Measurements from ENCODE around the gene BRMS1.

Gene BRMS1

DNA sequence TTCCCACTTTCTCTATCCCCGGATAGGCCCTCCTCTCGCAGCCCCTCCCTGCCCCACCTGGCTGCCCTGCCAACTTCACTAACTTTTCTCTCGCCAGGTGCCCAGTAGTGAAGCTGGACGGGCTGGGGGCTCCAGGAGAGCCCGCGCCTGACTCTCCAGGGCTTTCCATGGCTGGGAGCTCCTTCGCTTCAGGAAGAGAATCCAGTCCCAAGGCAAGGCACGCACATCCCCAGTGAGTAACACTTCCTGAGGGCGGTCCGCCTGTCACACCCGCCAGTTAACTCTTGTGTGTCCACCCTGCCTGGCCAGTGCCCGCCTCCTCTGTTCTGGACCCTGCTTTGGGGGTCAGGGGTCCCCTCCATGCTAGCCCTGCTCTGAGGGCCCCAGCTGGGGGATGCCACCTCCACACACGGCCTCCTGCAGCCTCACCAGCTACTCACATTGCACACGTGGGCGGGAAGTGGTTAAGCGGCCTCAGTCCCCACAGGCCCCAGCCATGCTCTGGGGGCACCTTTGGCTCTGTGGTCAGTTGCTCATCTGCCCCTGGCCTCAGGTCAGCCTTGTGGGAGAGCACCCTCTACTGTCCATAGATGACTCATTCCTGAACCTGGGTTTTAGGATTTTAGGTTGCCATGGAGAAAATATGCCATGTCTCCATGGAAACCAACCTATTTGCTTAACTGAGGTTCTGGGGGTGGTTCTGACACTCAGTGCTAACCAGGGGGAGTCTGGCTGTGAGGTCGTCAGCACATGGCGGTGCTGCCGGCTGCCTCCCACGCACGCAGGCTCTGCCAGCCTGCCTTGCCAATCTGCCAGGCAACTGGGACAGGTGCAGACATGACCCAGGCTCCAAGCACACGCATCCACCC, 8.4 kb downstream of the BRMS1 start, which contains the start of gene RIN1:
TSS of gene RIN1 (minus strand) at position 201 of the 869 bp plus-strand sequence. CDS start at position 169, 32 bp downstream.
- Mint-ChIP-seq H3K27me3 (peaks cover 14% of the 10 kb centered on the region), H3K9me3 (no peaks in the 10 kb centered on the region), H3K4me1 (peaks cover 23% of the 10 kb centered on the region), H3K27ac (peak within 1 kb of the TSS; percentile 42), H3K36me3 (peaks cover 24% of the 10 kb centered on the region), H3K4me3 (peak within 1 kb of the TSS; percentile 77)
- CTCF ChIA-PET, result interaction anchor here (1.2 to 2.8 kb wide), 2 partner anchors 24 to 27 kb away, joined by 3 to 27 read pairs; no protein-coding TSS in a partner anchor
- peak; percentile 64 for DNase-seq

DNA sequence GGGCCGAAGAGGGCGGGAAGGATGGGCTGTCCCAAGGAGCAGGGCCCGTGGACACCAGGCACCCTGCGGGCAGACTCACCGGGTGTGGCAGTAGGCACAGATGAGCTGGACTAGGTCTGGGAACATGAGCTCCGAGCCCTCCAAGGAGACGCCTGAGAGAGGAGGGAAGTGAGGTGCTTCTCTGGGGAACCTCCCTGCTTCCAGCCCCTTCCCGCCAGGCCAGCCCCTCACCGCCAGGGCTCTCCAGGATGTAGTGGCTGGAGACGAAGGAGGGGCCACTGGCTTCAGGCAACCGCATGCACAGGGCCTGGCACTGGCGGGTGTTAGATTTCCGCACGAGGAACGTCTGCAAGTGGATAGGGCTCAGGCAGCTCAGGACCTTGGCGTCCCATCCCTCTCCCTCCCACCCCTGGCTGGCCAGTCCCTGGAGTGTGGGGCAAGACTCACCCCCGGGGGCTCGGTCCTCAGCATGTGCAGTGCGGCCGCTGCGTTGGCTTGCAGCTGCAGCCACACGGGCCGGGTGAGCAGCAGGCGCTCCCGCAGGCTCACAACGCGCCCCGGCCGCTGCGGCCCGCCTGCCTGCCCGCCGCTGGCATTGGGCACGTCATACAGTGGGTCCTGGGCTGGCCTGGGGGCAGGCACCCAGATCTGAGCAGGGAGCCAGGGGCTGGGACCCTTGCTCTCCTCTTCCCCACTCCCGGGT, 9.2 kb downstream of the BRMS1 start:
- Mint-ChIP-seq H3K9me3 (no peaks in the 10 kb centered on the region), H3K4me1 (peaks cover 23% of the 10 kb centered on the region), H3K4me3 (peak overlapping the region; percentile 77), H3K27me3 (peaks cover 14% of the 10 kb centered on the region), H3K27ac (no peak overlapping the region), H3K36me3 (peaks cover 19% of the 10 kb centered on the region)
- CTCF ChIA-PET, result interaction anchor here (1.0 to 2.8 kb wide), 4 partner anchors 23 to 54 kb away, joined by 3 to 27 read pairs (median 3); no protein-coding TSS in a partner anchor
- peak; percentile 32 for DNase-seq

DNA sequence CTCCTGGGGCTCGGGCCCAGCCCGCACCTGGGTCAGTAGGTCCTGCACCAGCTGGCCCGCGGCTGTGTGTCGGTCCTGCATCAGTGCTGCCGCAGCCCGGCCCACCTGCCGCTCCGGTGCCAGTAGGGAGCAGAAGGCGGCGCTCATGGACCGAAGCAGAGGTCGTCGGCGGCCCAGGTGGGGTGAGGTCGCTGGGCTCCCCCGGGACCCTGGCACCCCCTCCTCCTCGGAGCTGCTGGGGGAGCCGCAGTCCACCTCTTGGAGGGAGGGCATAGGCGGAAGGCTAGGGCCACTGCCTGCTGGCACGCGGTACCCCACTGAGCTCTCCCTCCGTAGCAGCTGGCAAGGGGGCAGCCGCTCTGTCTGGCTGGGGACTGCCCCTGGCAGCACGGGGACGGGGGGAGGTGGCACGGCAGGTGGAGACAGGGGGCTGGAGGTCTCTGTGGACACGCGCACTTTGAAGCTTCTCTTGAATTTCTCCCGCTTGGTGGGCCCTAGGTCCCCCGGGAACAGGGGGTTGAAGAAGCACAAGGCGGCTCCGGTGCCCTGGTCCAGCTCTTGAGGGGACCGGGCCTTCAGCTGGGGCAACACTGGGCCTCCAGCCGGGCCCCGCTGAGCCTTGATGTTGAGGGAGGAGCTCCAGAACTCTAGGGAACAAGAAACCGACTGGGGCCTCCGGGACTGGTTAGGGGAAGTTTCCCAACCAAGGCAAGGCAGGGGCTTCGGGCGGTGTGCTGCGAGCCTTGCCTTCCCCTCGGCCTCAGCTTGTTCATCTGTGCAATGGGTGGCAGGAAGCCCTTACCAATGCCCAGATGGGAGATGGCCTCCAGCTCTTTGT, 10.1 kb downstream of the BRMS1 start:
- H3K36me3 Mint-ChIP-seq, result peaks cover 17% of the 10 kb centered on the region
- peak overlapping the region; percentile 57 for H3K4me3 Mint-ChIP-seq
- peak; percentile 19 for DNase-seq

DNA sequence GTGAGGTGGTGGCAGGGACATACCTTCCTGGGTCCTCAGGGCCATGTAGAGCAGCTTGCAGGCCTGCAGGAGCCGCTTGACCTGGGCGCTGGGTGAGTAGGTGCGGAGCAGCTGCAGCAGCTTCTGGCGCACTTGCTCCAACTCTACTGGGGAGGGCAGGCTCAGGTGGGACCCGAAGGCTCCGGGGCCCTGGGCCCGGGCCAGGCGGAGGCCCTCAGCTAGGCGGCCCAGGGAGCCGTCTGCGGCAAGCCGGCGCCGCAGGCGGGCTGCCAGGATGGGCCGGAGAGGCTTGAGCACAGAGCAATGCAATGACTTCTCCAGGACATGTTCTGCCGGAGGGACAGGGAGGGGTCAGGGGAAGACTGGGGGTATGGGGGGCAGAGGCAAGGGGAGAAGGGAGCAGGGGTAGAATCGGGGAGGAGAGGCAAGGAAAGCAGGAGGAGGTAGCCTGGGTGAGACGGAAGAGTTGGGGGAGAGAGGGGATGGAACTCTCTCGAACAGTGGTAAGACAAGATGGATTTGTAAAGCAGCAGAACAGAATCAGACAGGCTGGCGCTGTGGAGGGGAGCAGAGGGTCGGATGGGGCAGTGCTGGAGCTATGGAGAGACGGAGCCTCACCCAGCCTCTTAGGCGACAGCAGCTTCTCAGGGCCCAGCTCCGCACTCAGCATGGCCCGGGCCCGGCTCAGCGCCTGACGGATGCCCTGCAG, 10.9 kb downstream of the BRMS1 start:
- Mint-ChIP-seq H3K4me3 (no peak overlapping the region), H3K27ac (no peak overlapping the region), H3K4me1 (peaks cover 25% of the 10 kb centered on the region), H3K27me3 (peaks cover 14% of the 10 kb centered on the region), H3K36me3 (peaks cover 15% of the 10 kb centered on the region), H3K9me3 (no peaks in the 10 kb centered on the region)
- CTCF ChIA-PET, result interaction anchor here (1.0 to 4.4 kb wide), 3 partner anchors 10 to 22 kb away, joined by 3 to 41 read pairs (median 27); no protein-coding TSS in a partner anchor
- DNase-seq, result no peak

More for the DNA sequence above, 10.1 kb downstream of the BRMS1 start:
- Mint-ChIP-seq H3K27ac (no peak overlapping the region), H3K27me3 (peaks cover 14% of the 10 kb centered on the region), H3K4me1 (peaks cover 23% of the 10 kb centered on the region), H3K9me3 (no peaks in the 10 kb centered on the region)
- CTCF ChIA-PET, result interaction anchor here (1.0 to 2.8 kb wide), 4 partner anchors 9 to 54 kb away, joined by 3 to 27 read pairs (median 3); no protein-coding TSS in a partner anchor

DNA sequence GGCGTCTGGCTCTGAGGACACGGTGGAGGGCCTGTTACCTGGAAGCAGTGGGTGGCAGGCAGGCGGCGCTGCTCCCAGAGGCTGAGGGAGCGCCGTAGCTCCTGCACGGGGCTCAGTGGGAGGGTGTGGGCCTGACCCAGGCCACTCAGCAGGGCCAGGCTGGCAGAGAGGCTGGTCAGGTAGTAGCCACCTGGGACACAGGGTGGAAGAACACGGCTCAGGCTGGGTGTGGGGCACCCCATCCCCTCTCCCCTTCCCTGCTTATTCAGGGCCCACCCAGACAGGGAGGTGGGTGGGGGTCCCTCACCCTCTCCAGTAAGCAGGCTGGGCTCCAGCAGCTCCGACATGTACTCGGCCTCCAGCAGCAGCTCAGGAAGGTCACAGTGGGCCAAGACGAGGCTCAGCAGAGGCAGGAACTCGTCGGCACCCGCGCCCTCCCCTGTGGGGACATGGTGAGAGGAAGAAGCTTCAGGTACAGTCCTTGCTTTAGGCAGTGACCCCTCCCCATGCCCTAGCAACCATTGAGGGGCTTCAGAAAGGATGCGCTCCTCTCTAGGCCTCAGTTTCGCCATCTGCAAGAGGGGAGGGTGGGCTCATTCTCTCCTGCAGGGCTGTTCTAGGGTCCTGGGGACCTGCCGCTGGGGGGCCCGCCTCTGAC, 11.6 kb downstream of the BRMS1 start:
- no peak overlapping the region for H3K27ac Mint-ChIP-seq
- H3K4me3 Mint-ChIP-seq, result no peak overlapping the region
- DNase-seq, result no peak
- H3K36me3 Mint-ChIP-seq, result peaks cover 10% of the 10 kb centered on the region
- peaks cover 30% of the 10 kb centered on the region for H3K4me1 Mint-ChIP-seq
- CTCF ChIA-PET, result interaction anchor here (4.4 kb wide), 1 partner anchor 22 kb away, joined by 41 read pairs; no protein-coding TSS in a partner anchor
- H3K27me3 Mint-ChIP-seq, result peaks cover 14% of the 10 kb centered on the region
- H3K9me3 Mint-ChIP-seq, result no peaks in the 10 kb centered on the region

DNA sequence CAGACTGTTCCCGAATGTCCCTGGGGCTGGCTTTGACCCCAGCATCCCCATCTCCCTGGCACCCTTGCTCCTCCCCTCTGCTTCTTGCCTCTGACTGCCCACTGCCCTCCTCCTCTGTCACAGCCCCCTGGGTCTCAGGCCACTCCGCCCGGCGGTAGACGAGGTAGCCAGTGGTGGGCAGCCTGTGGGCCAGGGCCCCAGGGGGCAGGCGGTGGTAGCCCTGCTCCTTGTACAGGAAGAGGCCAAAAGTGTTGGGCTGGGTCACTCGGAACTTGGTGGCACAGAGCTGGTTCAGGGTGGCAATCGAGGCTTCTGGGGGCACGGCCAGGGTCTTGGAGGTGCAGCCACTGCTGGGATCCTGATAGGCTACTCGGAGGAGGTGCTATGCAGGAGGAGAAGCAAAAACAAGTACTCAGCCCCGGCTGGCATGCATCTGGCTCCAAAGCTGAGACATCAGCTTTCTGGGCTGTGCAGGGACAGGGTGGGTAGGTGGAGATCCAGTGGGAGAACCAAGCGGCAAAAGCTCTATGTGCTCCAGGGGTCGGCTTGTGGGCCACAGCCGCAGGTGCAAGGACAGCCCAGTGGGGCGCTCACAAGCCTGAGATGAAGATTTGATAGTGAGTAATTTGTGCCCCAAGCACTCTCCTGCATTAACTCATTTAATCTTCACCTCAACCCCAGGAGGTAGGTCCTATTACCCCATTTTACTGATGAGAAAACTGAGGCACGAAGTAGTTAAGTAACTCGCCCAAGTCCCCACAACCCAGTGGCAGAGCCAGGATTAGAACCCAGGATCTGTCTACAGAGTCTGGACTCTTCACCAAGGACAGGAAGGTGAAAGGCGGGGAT, 12.3 kb downstream of the BRMS1 start:
- peaks cover 14% of the 10 kb centered on the region for H3K27me3 Mint-ChIP-seq
- no peak for DNase-seq
- peaks cover 38% of the 10 kb centered on the region for H3K4me1 Mint-ChIP-seq

DNA sequence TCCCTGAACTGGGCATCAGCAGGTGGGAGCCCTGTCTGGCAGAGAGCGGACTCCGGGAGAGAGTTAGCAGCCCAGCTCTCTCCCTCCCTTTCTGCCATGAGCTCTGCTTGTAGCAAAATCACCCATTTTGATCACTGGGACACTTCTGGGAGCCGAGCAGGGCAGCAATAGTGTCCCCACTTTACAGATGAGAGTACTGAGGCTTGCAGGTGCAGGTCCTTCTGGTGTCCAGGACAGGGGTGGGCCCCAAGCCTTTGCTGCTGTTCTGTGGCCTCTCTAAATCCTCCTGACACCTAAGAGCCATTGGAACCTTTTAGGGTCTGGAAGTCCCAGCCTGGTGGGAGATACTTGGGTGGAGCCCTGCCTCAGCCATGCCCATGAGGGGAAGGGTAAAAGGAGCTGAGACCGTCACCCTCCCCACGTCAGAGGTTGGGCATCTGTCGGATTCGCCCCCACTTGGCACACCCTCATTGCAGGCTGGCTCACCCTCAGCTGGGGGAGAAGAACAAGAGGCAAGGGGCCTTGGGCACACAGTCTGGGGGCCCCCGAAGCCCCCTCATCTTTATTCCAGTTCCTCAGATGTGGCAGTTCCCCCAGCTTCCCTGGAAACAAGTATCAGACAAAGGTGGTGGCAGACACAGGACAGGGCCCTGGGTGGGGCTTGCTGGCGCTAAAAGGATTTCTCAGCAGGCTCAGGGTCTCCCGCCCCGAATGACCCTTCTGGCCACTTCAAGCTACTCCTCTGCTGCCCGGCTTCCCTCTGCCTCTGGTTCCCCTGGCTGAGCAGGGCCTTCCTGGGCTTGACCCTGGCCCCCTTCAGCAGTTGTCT, 13.1 kb downstream of the BRMS1 start:
- Mint-ChIP-seq H3K4me1 (peaks cover 37% of the 10 kb centered on the region), H3K27ac (no peak overlapping the region), H3K27me3 (peaks cover 14% of the 10 kb centered on the region), H3K36me3 (peaks cover 2% of the 10 kb centered on the region), H3K4me3 (no peak overlapping the region), H3K9me3 (no peaks in the 10 kb centered on the region)
- DNase-seq, result no peak
- CTCF ChIA-PET, result interaction anchor here (1.0 to 4.4 kb wide), 2 partner anchors 20 to 57 kb away, joined by 3 to 41 read pairs; no protein-coding TSS in a partner anchor

More for the DNA sequence above, 12.3 kb downstream of the BRMS1 start:
- CTCF ChIA-PET, result interaction anchor here (1.0 to 4.4 kb wide), 2 partner anchors 21 to 56 kb away, joined by 3 to 41 read pairs; no protein-coding TSS in a partner anchor
- Mint-ChIP-seq H3K9me3 (no peaks in the 10 kb centered on the region), H3K27ac (no peak overlapping the region), H3K36me3 (peaks cover 8% of the 10 kb centered on the region), H3K4me3 (no peak overlapping the region)

DNA sequence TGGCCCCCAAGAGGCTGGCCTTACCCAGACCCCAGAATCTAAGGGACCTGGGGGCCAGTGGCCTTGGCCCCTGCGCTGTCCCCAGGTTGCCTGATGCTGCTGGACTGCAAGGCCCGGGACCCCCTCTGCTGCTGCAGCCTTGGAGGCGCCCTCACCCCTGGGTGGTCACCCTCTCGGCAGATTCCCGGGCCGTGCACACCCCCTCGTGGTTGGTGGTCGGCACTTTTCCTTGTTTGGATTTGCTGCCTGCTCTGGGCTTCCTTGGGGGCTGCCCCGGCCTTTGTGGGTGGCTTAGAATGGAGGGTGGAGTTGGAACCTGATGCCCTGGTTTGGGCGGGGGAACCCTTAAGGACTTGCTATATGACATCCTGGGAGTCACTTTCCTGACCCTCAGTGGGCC, 14.0 kb downstream of the BRMS1 start:
- Mint-ChIP-seq H3K27ac (no peak overlapping the region), H3K27me3 (peaks cover 7% of the 10 kb centered on the region), H3K4me1 (peaks cover 37% of the 10 kb centered on the region), H3K9me3 (no peaks in the 10 kb centered on the region), H3K4me3 (no peak overlapping the region), H3K36me3 (no peaks in the 10 kb centered on the region)
- CTCF ChIA-PET, result interaction anchor here (0.7 to 4.4 kb wide), 4 partner anchors 19 to 361 kb away, joined by 3 to 41 read pairs (median 6); no protein-coding TSS in a partner anchor
- no peak for DNase-seq

DNA sequence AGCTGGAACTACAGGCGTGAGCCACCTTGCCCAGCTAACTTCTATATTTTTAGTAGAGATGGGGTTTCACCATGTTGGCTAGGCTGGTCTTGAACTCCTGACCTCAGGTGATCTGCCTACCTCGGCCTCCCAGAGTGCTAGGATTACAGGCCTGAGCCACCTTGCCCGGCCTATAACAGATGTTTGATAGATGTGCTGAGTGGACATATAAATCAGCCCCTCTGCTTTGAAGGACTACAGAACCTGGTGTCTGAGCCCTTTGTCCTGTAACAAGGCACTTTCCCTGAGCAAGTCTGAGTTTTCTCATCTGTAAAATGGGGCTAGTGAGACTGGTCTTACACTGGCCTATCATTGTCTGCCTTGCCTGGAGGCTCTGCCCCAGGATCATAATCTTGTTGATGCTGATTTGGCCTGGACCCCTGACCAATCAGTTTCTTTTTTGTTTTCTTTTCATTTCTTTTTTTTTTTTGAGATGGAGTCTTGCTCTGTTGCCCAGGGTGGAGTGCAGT, 15.7 kb downstream of the BRMS1 start:
- no peaks in the 10 kb centered on the region for H3K27me3 Mint-ChIP-seq
- H3K4me3 Mint-ChIP-seq, result no peak overlapping the region
- peak overlapping the region; percentile 87 for H3K27ac Mint-ChIP-seq
- no peaks in the 10 kb centered on the region for H3K36me3 Mint-ChIP-seq
- DNase-seq, result no peak
- CTCF ChIA-PET, result interaction anchor here (0.8 to 4.4 kb wide), 6 partner anchors 9 to 59 kb away, joined by 3 to 41 read pairs (median 6); no protein-coding TSS in a partner anchor
- H3K4me1 Mint-ChIP-seq, result peaks cover 48% of the 10 kb centered on the region
- H3K9me3 Mint-ChIP-seq, result no peaks in the 10 kb centered on the region

DNA sequence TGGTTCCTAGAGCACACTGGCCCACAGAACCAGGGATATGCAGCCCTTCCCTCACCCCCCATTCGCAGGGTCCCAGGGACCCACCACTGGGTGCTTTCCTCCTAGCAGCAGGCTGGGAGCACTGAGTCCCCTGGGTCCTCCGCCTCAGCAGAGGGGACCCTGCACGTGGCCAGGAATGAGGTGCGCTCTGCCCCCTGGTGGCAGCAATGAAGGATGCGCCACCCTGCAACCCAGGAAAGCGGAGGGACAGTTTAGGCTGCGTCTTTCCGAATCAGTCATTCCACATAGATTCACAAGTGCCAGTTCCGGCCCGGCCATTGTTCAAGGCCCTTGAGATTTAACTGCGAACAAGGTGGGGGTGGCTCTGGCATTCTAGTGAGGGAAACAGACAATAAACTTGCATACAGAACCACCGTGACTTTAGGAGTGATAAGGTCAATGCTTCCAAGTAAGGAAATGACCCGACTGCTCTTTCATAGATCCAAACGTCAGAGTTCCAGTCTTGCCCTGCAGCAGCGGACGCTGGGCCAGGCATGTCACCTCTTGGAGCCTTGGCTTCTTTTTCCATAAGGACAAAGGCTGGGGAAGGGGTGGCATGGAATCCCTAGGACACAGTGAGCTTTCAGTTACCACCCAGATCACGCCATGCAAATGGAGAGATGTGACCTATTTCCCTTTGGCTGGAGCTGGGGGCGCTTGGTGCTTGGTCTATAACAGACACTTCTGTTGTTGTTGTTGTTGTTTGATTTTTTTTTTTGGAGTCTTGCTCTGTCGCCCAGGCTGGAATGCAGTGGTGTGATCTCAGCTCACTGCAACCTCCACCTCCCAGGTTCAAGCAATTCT, 16.4 kb downstream of the BRMS1 start:
- CTCF ChIA-PET, result interaction anchor here (0.8 to 2.2 kb wide), 5 partner anchors 9 to 60 kb away, joined by 3 to 28 read pairs (median 3); no protein-coding TSS in a partner anchor
- Mint-ChIP-seq H3K36me3 (no peaks in the 10 kb centered on the region), H3K4me1 (peaks cover 55% of the 10 kb centered on the region), H3K9me3 (peaks cover under 1% of the 10 kb centered on the region), H3K27ac (peak overlapping the region; percentile 87), H3K27me3 (no peaks in the 10 kb centered on the region), H3K4me3 (peak overlapping the region; percentile 21)
- DNase-seq, result peak; percentile 87

Data from activated naive CD4-positive, alpha-beta T cell treated with anti-CD3 and anti-CD28 coated beads, Interleukin-2, amount 10 ng/mL, durations not matched to agents 7 days and 5 days (primary cell).